Measurements from ENCODE around the gene MICAL3.

MICAL3 gene

DNA sequence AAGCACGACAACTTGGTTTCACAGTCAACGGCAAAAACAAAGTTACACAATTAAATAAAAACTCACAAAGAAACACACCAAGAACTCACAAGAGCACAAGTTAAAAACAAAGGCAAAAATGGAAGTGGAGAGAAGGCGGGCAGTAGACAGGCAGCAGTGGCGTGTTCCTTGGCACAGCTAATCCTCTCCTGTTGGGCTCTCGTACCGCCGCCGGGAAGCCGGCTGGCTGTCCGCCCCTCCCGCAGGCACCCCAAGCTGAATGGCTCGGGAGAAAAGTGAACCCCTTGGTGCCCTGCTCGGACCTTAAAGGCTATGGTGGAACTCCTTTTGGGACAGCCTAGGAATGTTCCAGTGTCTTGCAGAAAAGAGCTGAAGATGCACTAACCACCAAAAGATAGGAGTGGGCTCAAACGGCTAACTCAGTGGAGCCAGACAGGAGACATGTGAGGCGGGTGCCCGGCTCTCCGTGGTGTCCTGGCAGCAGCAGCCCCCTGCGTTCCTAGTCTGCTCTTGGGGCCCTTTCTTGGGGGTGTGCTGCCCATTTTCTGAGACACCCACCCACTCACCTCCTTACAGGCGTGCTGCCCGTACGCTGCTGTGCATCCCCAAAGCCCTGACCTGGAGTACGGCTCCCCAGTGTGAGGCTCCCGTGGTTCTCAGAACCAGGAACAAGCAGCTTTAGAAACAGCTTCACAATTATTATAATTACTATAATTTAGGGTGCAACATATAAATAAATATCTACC lies 164.0 kb downstream of the MICAL3 start:
- no peak for DNase-seq

DNA sequence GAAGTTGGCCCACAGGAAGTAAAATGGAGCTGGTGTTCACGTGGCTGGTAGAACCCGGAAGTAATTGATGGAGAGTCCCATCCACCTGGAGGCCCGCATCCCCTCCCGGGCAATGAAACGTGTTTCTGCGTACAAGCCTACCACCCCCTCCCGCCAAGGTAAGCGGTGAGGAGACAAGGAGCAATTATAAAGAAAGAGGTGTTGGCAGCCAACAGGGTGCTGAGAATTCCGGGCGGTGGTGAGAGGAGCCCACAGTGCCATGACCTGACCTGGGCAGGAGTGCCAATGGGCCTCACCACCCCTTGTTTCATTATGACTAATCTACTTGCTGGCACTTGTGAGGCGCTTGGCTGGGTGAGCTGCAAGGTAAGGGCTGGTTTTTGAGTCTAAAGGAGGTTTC lies 166.3 kb downstream of the MICAL3 start:
- DNase-seq = no peak

DNA sequence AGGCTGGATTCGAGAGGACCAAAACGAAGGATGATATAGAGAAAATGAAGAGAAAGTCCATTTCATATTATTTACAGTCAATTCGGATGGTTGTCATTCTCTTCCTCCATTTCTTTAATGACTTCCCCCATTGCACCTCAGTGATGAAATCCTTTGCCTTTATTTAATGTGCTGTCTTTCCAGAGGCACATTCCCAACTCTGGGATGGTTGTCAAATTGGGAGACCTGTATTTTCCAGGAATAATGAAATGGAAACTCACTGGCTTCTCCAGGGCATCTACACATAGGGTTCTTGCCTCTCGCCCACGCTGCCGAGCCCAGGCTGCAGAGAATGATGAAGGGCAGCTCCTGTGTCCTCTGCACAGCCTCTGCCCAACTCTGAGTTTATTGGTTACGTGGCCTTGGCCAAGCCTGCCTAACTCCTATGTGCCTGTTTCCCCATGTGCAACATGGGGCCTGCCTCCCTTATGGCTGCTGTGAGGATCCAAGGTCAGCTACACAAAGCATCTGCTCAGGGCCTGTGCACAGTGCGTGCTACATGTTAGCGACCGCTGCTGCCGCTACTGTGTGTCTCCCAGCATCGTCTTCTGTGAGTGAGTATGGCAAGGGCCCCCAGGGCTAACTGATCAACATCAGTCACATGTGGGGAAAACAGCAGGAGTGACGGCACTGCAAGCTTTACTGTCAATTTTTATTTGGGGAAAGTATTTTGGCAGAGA lies 168.6 kb downstream of the MICAL3 start:
- DNase-seq = no peak

DNA sequence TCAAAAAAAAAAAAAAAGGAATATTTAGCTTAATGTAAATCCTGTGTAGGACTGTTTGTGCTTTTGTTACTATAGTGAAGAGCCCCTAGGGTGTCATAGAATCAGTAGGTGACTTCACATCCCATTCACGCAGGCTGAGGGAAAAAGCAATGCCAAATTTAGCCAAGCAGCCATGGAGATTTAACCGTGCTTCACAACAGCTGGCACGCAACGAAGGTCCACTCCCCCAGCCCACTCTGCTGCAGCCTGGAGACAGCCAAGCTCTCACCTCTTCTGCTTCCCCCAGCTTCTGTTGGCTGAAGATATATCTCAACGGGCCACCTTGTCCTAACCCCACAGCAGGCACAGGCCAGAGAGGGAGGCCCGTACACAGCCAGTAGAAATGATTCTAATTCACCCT lies 171.3 kb downstream of the MICAL3 start:
- no peak for DNase-seq

DNA sequence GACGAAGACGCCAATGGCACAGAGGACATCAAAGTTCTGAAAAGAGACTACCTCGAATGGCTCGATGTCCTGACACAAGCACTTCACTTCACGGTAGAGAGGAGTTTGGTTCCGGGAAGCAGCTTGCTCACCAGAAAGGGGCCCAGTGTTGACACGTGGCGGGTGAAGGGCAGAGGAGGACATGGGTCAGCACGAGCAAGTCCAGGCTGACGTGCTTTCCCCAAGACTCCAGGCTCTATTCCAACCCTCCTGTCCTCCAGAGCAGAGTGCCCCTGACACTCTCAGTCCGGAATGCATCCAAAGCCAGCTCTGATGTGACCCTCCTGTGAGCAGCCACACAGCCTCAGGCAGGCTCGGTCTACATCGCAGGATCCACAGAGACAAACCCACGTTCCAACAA lies 172.6 kb downstream of the MICAL3 start:
- DNase-seq = no peak

DNA sequence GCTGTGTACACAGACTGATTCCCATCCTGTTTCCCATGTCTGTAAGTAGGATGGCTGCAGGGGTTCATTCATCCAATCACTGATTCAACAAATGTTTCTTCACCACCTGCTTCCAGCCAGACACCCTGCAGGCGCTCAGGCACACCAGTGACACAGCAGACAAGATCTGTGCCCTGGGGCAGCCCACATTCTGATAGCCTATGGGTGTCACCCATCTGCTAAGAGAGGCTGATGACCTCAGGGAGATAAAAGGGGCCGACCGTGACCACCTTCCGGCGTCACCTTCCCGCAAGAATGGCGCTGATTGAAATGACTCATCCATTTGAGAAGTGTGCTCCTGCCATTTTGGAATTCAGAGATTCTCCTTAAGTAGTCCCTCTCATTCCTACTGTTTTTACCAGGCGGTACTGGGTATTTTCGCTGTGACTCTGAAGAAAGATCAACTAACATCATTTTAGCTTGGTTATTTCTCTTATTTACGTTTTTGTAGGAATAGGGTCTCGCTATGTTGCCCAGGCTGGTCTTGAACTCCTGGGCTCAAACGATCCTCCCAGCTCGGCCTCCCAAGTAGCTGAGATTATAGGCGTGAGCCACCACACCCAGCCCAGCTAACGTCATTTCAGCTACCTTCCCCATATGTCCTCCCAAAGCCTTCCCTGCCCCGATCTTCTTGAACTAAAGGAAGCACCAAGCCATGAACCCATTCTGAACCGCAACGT lies 176.8 kb downstream of the MICAL3 start:
- DNase-seq = no peak

DNA sequence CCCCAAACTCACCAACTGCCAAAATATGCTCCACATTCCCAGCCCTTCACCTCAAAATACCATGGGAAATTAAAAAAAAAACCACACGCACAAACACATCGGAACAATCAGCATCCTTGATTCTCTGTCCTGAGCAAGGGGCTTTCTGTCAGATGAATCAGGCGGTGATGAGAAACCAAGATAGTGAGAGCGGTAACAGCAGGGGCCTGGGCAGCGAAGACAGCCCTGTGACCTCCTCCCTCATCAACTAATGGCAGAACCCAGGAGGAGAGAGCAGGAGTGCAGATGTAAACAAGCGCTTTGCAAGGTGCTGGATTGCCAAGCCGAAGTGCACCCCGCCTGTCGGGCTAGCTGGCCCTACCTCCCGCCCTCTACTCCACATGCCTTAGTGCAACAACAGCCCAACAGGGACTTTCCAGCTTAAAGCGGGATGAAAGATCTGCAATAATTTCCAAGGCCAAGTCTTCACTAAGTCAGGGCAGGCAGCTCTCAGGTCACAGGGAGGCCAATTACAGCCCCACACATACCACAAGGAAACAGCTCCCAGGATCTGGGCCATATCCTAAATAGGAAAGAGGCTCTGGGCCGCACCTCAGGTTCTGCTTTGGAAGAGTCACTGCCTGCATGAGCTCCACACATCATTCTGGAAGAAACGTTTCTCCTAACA lies 177.9 kb downstream of the MICAL3 start:
- no peak for DNase-seq

DNA sequence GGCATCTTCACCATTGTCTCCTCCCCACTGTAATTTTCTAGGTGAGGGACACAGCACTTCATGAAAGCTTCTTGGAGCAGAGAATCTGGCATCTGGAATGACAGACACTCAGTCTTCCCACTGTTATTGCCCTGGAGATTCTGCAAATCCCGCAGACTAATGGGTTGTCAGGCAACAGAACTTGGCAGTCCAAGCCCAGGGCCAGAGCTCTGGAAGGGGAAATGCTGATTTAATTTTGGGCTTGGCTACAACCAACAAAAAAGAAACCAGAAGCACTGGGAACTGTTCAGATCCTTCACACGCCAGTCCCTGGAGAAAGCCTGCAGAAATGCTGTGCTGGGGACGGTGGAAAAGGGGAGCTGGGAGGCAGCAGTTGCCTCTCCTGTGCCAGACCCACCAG lies 178.6 kb downstream of the MICAL3 start:
- no peak for DNase-seq

DNA sequence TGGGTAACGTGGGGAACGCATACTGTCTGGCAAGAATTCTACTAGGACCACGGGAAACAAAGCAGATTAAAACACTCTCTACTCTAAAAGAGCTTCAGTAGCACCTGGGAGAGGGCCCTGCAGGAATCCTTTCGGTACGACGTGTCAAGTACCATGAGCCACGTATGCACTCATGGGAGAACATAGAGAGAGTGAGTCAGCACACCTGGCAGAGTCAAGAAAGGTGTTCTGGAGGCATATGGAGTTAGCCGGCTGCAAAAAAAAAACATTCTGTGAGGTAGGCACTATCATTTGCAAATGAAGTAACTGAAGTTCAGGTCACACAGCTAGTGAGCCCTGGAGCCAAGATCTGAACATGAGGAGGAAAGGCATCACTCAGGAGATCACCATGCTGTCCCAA lies 179.0 kb downstream of the MICAL3 start:
- no peak for DNase-seq

DNA sequence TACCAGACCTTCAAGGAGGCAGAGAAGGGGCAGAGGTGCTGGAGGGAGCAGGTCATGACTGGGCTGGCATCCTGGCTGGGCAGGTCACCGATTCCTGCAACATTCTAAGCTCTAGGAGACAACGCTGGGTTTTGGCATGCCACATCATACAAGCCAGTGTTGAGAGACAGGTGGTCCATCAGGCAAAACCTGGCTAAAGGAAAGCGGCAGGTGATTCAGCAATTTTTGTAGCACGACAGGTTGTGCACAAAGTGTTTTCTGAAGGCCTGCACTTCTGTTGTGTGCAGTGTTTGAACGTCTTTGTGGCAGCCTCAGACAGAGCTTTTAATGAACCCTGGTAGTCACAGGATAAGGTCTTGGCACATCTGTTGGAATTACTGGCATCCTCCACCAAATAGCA lies 180.2 kb downstream of the MICAL3 start:
- no peak for DNase-seq

DNA sequence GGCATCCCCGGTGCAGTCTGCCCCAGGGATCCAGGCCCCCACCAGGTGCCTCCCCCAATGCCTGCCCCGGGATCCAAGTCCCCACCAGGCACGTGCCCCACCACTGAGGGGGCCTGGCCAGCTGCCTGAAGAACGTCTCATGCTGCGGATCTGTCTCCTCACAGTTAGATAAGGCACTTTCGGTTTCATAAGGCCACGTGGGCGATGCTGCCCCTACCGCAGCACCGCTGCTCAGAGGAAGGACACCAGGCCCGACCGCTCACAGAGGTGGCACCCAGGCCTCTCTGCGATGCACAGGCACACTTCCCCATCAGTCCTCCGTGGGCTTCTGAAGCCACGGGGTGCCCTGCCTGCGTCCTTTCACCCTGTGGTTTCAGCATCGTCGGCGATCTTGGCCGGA lies 182.0 kb downstream of the MICAL3 start:
- DNase-seq = no peak

DNA sequence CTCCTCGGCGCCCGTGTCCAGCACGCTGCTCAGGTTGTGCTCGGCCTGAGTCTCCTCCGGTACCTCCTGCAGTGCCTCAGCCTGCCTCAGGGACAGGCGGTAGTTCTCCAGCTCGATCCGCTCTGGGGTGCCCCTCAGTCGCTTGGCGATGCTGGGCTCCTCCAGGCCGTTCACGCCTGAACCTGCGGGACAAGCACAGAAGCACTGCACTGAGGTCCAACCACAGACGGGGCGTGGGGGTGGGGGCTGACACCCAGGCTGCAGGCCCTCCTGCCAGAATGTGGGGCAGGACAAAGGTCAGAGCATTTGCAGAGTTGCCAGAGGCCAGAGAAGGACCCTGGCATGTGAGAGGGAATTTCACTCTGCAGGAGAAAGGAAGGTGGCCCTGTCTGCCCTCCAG lies 182.5 kb downstream of the MICAL3 start:
- DNase-seq = no peak

DNA sequence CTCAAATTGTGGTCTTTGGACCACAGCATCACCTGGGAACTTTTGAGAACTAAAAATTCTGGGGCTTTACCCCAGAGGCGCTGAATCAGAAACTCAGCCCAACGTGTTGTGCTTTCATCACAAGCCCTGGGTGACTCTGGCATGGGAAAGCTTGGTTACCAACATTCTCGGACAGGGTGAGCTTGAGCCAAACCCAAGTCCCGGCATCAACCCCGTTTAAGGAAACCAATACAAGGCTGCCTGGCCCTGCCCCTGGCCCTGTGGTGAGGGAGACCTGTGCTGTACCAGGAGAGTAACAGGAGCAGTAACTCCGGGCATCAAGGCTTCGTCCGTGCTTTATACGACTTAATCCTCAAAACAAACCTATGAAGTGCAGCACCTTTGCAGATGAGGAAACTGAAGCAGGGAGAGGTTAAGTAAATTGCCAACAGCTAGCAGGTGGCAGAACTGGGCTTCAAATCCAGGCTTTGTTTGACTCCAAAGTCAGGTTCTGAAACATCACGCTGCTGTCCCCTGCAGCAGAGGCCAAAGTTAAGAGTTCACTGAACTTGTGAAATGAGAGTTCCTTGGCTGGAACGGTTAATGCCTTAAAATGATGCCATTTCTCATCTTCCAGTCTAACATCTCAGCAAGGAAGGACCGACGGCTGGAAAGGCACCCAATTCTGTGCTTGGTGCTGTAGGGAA lies 186.0 kb downstream of the MICAL3 start:
- no peak for DNase-seq

DNA sequence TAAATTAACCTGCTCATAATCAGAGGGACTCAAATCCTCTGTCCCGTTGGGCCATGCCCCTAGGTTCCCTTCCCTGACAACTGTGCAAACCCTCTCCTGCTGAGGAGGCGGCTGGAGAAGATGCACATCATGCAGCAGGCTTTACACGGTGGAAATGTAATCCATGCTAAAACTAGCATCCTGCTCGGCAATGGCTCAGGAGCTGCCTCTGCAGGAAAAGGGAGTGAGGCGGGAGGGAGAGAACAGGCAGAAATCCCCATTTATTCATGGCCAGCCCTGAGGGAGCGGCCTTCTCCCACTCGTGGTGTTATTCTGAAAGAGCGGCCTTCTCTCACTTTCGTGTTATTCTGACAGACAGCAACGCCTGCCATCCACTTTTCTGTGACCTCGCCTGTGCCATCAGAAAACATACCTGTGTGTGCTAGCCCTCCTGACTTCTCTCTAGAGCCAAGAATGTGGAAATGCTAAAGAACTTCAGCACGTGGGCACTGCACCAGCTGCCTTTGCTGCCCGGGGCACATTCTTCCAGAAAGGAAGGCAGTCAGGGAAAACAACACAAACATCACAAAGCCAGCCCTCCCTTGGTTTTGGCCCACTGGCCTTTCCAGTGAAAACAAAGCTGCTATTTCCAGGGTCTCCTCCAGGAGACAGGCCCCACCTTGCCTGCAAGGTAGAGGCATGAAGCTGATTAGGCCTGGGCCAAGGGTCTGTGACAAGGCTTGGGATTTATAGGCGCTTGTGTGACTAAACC lies 187.2 kb downstream of the MICAL3 start:
- no peak for DNase-seq

DNA sequence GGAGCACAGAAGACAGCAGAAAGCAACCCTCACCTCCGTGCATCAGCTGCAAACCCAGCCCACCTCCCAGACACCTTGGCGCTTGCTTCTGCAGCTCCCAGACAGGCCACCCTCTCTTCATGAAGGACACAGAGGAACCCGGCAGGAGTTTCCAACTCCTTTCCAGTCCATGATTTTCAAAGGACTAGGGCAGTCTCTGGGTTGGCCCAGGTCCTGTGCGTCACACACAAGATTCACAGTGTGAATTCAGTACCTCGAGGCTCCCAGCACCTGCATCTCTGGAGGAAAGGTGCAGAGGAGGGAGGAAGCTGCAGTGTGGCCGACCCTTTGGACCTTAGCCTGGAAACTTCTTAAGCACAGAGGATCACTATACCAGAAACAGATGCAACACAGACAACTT lies 189.1 kb downstream of the MICAL3 start:
- DNase-seq = no peak

DNA sequence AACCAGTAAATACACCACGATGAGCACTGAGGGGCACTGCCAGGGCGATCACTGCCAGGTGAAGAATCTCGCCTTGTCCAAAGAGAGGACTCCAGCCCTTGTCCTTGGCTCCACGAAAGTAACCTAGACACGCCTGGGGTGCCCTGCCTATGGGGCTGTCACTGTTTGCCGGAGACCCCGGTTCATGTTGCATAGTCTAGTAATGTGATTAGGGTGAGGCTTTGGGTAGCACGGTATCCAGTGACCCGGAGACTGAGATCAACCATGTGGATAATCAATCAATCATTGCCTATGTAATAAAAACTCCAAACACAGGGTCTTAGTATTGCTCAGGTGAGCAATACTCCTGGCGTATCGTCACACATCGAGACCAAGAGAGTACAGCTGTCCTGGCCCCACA lies 190.9 kb downstream of the MICAL3 start:
- no peak for DNase-seq

DNA sequence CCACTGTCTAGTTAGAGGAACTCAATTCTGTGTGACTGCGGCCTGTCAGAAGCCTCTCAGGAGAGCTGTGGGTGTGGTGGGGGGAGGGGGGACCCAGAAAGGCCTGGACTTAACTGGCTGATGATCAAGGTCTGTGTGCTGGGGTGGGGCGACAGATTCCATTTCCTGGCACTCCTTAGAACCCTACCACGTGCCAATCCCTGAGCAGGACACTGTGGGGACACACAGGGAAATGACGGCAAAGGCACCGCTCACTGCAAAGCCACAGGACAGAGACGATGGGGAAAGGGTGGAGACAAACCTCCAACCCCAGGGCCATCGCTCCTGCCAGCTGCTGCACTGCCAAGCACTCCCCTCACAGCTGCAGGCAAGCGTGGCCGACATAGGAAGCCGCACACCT lies 191.7 kb downstream of the MICAL3 start:
- no peak for DNase-seq

DNA sequence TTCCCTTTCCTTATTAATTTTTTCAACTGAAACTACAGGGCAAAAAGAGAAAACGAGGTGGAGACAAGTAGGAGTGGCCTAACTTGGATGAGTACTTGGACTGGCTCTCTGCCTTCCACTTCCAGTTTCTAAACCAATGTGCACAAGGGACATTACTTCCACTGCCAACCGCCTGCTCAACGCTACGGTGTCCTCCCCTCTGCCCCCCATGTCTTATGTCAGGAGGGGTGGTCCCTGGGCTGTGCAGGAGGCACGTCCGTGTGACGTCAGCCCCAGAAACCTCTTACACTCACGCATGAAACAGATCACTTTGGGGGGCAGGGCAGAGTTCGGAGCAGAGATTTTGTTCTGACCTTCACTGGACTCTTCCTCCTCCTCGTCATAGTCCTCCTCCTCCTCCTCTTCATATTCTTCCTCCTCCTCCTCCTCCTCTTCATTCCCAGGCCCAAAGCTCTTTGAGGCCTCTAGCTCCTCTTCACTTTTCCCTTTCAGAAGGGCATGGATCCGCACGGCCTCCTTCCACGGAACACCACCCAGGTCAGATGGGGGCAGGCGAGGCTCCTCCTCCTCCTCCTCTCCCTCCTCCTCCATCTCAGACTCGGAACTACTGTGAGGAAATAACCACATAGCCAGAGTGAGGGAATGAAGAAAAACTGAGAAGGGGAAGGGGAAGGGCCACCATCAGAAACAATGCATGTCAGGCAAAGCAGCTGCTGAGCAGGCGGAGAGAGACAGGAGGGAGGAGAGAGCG lies 192.7 kb downstream of the MICAL3 start:
- no peak for DNase-seq

DNA sequence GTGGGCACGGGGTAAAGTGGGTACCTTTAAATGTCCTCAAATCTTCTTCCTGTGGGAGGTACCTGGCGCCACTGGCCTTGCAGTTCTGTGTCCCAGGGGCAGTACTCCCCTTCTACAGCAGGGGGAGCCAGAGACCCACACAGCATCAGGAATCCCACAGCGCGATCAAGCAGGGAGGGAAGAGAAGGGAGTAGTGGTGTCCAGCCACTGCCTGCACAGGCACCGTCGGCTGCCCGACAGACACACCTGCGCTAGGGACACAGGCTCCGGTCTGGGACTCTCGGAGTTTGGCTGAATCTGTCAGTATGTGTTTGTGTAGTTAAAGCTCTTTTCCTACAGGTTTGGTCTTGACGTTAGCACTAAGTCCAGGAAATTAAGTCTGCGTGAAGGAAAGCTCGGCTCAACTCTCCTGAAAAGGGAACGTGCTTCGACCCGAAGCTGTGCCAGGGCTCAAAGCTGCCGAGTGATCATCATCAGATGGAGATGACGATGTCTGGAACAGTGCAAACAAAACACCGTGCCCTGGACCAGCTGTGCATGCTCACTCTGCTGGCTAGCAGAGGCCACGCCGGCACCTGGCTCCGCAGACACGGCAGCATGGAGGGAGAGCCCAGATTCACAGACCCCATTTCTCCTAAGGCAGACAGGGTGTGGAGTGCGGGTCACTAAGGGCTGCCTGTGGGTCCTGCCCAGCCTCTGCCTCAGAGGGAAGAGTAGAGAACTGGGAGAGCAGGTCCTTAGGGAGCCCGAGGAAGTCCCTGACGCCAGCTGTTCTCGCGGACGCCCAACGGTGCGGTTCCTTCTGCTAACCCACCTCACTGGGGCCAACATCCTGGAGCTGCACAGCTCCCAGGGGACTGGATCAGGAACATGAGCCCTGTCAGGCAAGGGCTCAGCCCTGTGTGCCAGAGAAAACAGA lies 194.1 kb downstream of the MICAL3 start:
- peak; percentile 59 for DNase-seq

DNA sequence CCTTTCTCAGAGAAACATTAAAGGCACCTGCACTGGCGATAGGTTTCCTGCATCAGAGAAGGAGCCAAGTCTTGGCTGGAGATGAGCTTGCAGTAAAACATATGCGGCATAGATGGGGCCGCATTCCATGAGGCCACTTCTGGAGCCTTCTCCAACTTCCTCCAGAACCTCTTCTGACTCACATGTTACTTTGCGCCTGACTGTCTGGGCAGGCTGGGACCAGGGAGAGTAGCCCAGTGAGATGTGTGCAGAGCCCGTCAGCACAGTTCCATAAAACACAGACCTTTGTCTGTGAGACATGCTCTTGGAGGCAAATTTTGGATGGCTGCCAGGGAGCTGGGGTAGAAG lies 194.7 kb downstream of the MICAL3 start:
- DNase-seq = no peak
